RWPE2 (cell line): ENCODE data around the gene MUC5AC.
"Not testable (repeated sequence)": the region's sequence is repeated elsewhere in the genome, so short reads cannot be mapped to it uniquely, and the experiment has no call there.

Source experiments
- ATAC-seq: fragments of 200-7000 bp; cut with Tn5 transposase; 3 replicates; pipeline ENCODE4 v1.9.1; 2021; ENCODE audit warnings: low read depth
- DNase-seq: peaks from one replicate; pipeline ENCODE4 v3.0.0-alpha.2; 2020; ENCODE audit warnings: low spot score
- H3K27ac ChIP-seq: fragments of 450-650 bp; 2 replicates; pipeline ENCODE4 v1.5.1; 2017; ENCODE audit warnings: mild to moderate bottlenecking; ENCODE audit not compliant: poor library complexity, severe bottlenecking
- H3K27me3 ChIP-seq: fragments of 250-450 bp; sonication (Bioruptor Pico); 2 replicates; pipeline ENCODE4 v1.5.1; 2021; ENCODE audit warnings: mild to moderate bottlenecking, moderate library complexity; ENCODE audit not compliant: insufficient read depth, poor library complexity, severe bottlenecking
- H3K36me3 ChIP-seq: fragments of 250-450 bp; sonication (Bioruptor Pico); 2 replicates; pipeline ENCODE4 v1.5.1; 2020; ENCODE audit warnings: low read depth, mild to moderate bottlenecking, moderate library complexity
- H3K4me1 ChIP-seq: fragments of 250-450 bp; sonication (Bioruptor Pico); 2 replicates; pipeline ENCODE4 v1.5.1; 2021; ENCODE audit warnings: mild to moderate bottlenecking, moderate library complexity; ENCODE audit not compliant: insufficient read depth, poor library complexity, severe bottlenecking
- H3K4me3 ChIP-seq: fragments of 250-450 bp; sonication (Bioruptor Pico); 2 replicates; pipeline ENCODE4 v1.5.1; 2021; ENCODE audit warnings: mild to moderate bottlenecking, moderate library complexity; ENCODE audit not compliant: severe bottlenecking
- H3K9me3 ChIP-seq: fragments of 250-450 bp; sonication (Bioruptor Pico); 2 replicates; pipeline ENCODE4 v1.5.1; 2021; ENCODE audit warnings: mild to moderate bottlenecking, moderate library complexity; ENCODE audit not compliant: severe bottlenecking
- CTCF ChIP-seq: fragments of 450-650 bp; IDR thresholded peaks from one replicate; pipeline ENCODE4 v1.5.1; 2017; ENCODE audit warnings: mild to moderate bottlenecking, moderate library complexity; ENCODE audit not compliant: poor library complexity, severe bottlenecking

Gene MUC5AC

GRCh38 chr11:1156506-1157340 lies 1.0 kb upstream of the MUC5AC start:
- no peak for ATAC-seq
- Histone ChIP-seq H3K9me3 (no peaks in the 10 kb centered on the region), H3K27ac (no peak overlapping the region), H3K36me3 (no peaks in the 10 kb centered on the region), H3K27me3 (no peaks in the 10 kb centered on the region), H3K4me3 (no peak overlapping the region), H3K4me1 (peaks cover 6% of the 10 kb centered on the region)
- no peak for DNase-seq
- TF ChIP-seq CTCF: no peak

- DNase-seq: no peak
- no peaks in the 10 kb centered on the region for H3K9me3 ChIP-seq
Measured at GRCh38 chr11:1157341-1157644, 460 bp upstream of the MUC5AC start.

GRCh38 chr11:1158681-1159487 lies 1.1 kb downstream of the MUC5AC start:
- Histone ChIP-seq H3K27me3 (no peaks in the 10 kb centered on the region), H3K27ac (no peak overlapping the region), H3K36me3 (no peaks in the 10 kb centered on the region), H3K4me3 (no peak overlapping the region), H3K4me1 (no peaks in the 10 kb centered on the region), H3K9me3 (no peaks in the 10 kb centered on the region)
- no peak for ATAC-seq
- DNase-seq: no peak
- no peak for TF ChIP-seq CTCF

More at GRCh38 chr11:1157341-1157644, 460 bp upstream of the MUC5AC start:
- no peaks in the 10 kb centered on the region for H3K27me3 ChIP-seq
- no peak for TF ChIP-seq CTCF
- no peak overlapping the region for H3K27ac ChIP-seq
- H3K36me3 ChIP-seq: no peaks in the 10 kb centered on the region
- no peak overlapping the region for H3K4me3 ChIP-seq
- H3K4me1 ChIP-seq: peaks cover 2% of the 10 kb centered on the region
- ATAC-seq: no peak

GRCh38 chr11:1159488-1160220 lies 1.9 kb downstream of the MUC5AC start:
- not testable (repeated sequence) for H3K27me3 ChIP-seq, ATAC-seq, DNase-seq, H3K4me3 ChIP-seq, H3K9me3 ChIP-seq, H3K4me1 ChIP-seq, H3K27ac ChIP-seq, H3K36me3 ChIP-seq
